CD14-positive monocyte (primary cell): ENCODE measurements around the gene UQCRC2. TPM values are rescaled to one million over a fixed set of nuclear protein-coding genes. Genes with fewer than 3 reads are reported as not detected.

Experiments
- DNase-seq, 3 donors: peaks; one replicate each; pipeline ENCODE4 v3.0.0-alpha.2; 2011 to 2022
- H2AFZ ChIP-seq: 2 replicates; pipeline ENCODE4 v1.6.0; 2012; ENCODE audit warnings: mild to moderate bottlenecking, low read depth, low read length, inconsistent platforms; ENCODE audit not compliant: insufficient read depth, poor library complexity, severe bottlenecking
- H3K27ac ChIP-seq, 2 donors: 1 replicate in 1 of 2; 2 replicates in 1 of 2; pipeline ENCODE4 v1.5.1; 2012 to 2013; ENCODE audit warnings: low read length in 2 of 2, control low read depth in 1 of 2, inconsistent platforms in 1 of 2, low read depth in 1 of 2, mild to moderate bottlenecking in 1 of 2
- H3K27me3 ChIP-seq, 2 donors: one replicate each; pipeline versions ENCODE4 v1.6.0 to v1.6.1; 2011 to 2013; ENCODE audit warnings: low read length in 2 of 2; ENCODE audit not compliant: control insufficient read depth in 2 of 2, insufficient read depth in 2 of 2
- H3K36me3 ChIP-seq, 2 donors: replicated peaks in 1 of 2; 1 replicate in 1 of 2; 2 replicates in 1 of 2; pipeline versions ENCODE4 v1.5.1 to v1.6.1; 2012 to 2013; ENCODE audit warnings: low read length in 2 of 2, control low read depth in 1 of 2, inconsistent platforms in 1 of 2, mild to moderate bottlenecking in 1 of 2; ENCODE audit not compliant: insufficient read depth in 2 of 2, control insufficient read depth in 1 of 2
- H3K4me1 ChIP-seq, 2 donors: 1 replicate in 1 of 2; 2 replicates in 1 of 2; pipeline versions ENCODE4 v1.5.1 to v1.6.1; 2012 to 2013; ENCODE audit warnings: low read length in 2 of 2, control low read depth in 1 of 2, inconsistent platforms in 1 of 2, mild to moderate bottlenecking in 1 of 2, moderate library complexity in 1 of 2; ENCODE audit not compliant: insufficient read depth in 2 of 2, control insufficient read depth in 1 of 2
- H3K4me2 ChIP-seq: replicated peaks from 2 replicates; pipeline ENCODE3; 2012; ENCODE audit warnings: low read length, moderate library complexity, mild to moderate bottlenecking; ENCODE audit not compliant: poor library complexity, severe bottlenecking; ENCODE audit errors: extremely low read depth
- H3K4me3 ChIP-seq, 3 experiments: fragments of 200-600 bp in 1 of 3; sonication (generic) in 1 of 3; replicated peaks in 1 of 3; 1 replicate in 2 of 3; 2 replicates in 1 of 3; pipeline ENCODE4 v1.5.1; 2011 to 2013; ENCODE audit warnings: low read length in 3 of 3, mild to moderate bottlenecking in 3 of 3, control low read depth in 2 of 3, low read depth in 2 of 3, inconsistent platforms in 1 of 3, moderate library complexity in 1 of 3
- H3K79me2 ChIP-seq: 2 replicates; pipeline ENCODE4 v1.6.0; 2012; ENCODE audit warnings: mild to moderate bottlenecking, control low read depth, inconsistent platforms, low read length, moderate library complexity; ENCODE audit not compliant: insufficient read depth
- H3K9ac ChIP-seq: 2 replicates; pipeline ENCODE4 v1.6.0; 2017; ENCODE audit warnings: low read length, mild to moderate bottlenecking; ENCODE audit not compliant: insufficient read depth, poor library complexity, severe bottlenecking
- H3K9me3 ChIP-seq, 2 donors: replicated peaks in 1 of 2; 1 replicate in 1 of 2; 2 replicates in 1 of 2; pipeline versions ENCODE4 v1.5.1 to v1.6.1; 2012 to 2013; ENCODE audit warnings: low read length in 2 of 2, control low read depth in 1 of 2; ENCODE audit not compliant: control insufficient read depth in 1 of 2, insufficient read depth in 1 of 2
- H4K20me1 ChIP-seq: 2 replicates; pipeline ENCODE4 v1.6.0; 2012; ENCODE audit warnings: mild to moderate bottlenecking, low read length, control low read depth, moderate library complexity; ENCODE audit not compliant: insufficient read depth
- H3K27ac Mint-ChIP-seq, 7 donors: one replicate each; pipeline ENCODE4 v1.8.0; 2020; ENCODE audit warnings: mild to moderate bottlenecking in 7 of 7, mixed read lengths in 7 of 7, moderate library complexity in 6 of 7, inconsistent platforms in 2 of 7
- H3K27me3 Mint-ChIP-seq, 3 donors: one replicate each; pipeline ENCODE4 v1.8.0; 2021 to 2022; ENCODE audit warnings: low read depth in 3 of 3, mild to moderate bottlenecking in 3 of 3, mixed read lengths in 3 of 3, moderate library complexity in 3 of 3, inconsistent platforms in 1 of 3
- H3K36me3 Mint-ChIP-seq, 2 donors: one replicate each; pipeline ENCODE4 v1.8.0; 2020; ENCODE audit warnings: mixed read lengths in 2 of 2, inconsistent platforms in 1 of 2, mild to moderate bottlenecking in 1 of 2
- H3K4me1 Mint-ChIP-seq: one replicate; pipeline ENCODE4 v1.8.0; 2020; ENCODE audit warnings: mild to moderate bottlenecking, mixed read lengths
- H3K4me3 Mint-ChIP-seq, 2 donors: one replicate each; pipeline ENCODE4 v1.8.0; 2020; ENCODE audit warnings: mild to moderate bottlenecking in 2 of 2, mixed read lengths in 2 of 2, moderate library complexity in 1 of 2
- H3K9me3 Mint-ChIP-seq, 7 donors: one replicate each; pipeline ENCODE4 v1.8.0; 2020 to 2022; ENCODE audit warnings: mixed read lengths in 7 of 7, mild to moderate bottlenecking in 6 of 7, moderate library complexity in 6 of 7, inconsistent platforms in 2 of 7
- WGBS: methylation state at CpG from one replicate; pipeline ENCODE4 v1.1.5; 2013; ENCODE audit warnings: missing lambda C conversion rate; ENCODE audit not compliant: insufficient coverage; 5-methylcytosine and 5-hydroxymethylcytosine counted together
- intact Hi-C, 2 donors: fragments of 100-400 bp; cut with micrococcal nuclease; formaldehyde crosslinking; loops; one replicate each; pipeline versions ENCODE4 v1.15.0 to v1.15.1; 2023
- polyA plus RNA-seq, 3 donors: library from polyadenylated mRNA; depleted of rRNA in 1 of 3; unstranded in 2 of 3; stranded (reverse) in 1 of 3; fragments of 300-500 nt in 2 of 3; fragments of >200 nt in 1 of 3; fragmentation: Illumina TruSeq in 2 of 3; gene quantifications; 1 replicate in 2 of 3; 2 replicates in 1 of 3; pipeline ENCODE4 v1.2.3, GENCODE V29; 2012 to 2021
- TF ChIP-seq, protein P1 (sequence below): fragments of 200-600 bp; IDR thresholded peaks from one replicate; pipeline ENCODE4 v1.8.0; 2022; ENCODE audit warnings: antibody characterized with exemption, mild to moderate bottlenecking

The UQCRC2 gene
- polyA plus RNA-seq, 3 donors, result 101 to 195 (median 189) TPM

DNA sequence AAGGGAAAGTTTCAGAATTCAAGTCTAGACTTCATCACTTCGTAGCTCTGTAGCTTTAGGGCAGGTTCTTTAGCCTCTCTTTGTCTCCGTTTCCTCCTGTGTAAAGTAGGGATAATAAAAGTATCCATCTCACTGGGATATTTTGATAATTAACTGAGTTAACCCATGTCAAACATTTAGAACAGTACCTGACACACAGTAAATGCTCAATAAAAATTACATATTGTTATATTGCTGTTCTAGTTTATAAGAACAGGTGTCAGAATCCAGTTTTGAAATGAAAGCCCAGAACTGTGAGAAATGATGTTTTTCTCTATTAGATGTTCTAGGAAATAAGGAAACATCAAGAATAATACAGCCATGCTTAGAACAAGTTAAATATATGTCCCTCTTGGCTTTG lies 59.1 kb downstream of the UQCRC2 start:
- WGBS, result no CpG with 5 or more reads among the region's 2 CpGs
- Histone ChIP-seq H3K27me3 (no peaks in the 10 kb centered on the region), H3K9ac (no peak overlapping the region), H3K27ac (no peak overlapping the region), H3K4me3 (no peak overlapping the region), H3K79me2 (peaks cover 82% of the 10 kb centered on the region), H2AFZ (no peak overlapping the region), H4K20me1 (peaks cover 69% of the 10 kb centered on the region), H3K36me3 (no peaks in the 10 kb centered on the region), H3K4me2 (no peak overlapping the region), H3K4me1 (peaks cover 18 to 28% of the 10 kb centered on the region in 2 donors), H3K9me3 (no peaks in the 10 kb centered on the region)
- Mint-ChIP-seq H3K27me3 (peaks cover 0 to 3% (median 2%) of the 10 kb centered on the region in 3 donors), H3K27ac (no peak overlapping the region), H3K4me3 (no peak overlapping the region), H3K36me3 (peaks cover 0 to 2% of the 10 kb centered on the region in 2 donors), H3K4me1 (peaks cover 40% of the 10 kb centered on the region), H3K9me3 (no peaks in the 10 kb centered on the region)
- TF ChIP-seq, protein P1, sequence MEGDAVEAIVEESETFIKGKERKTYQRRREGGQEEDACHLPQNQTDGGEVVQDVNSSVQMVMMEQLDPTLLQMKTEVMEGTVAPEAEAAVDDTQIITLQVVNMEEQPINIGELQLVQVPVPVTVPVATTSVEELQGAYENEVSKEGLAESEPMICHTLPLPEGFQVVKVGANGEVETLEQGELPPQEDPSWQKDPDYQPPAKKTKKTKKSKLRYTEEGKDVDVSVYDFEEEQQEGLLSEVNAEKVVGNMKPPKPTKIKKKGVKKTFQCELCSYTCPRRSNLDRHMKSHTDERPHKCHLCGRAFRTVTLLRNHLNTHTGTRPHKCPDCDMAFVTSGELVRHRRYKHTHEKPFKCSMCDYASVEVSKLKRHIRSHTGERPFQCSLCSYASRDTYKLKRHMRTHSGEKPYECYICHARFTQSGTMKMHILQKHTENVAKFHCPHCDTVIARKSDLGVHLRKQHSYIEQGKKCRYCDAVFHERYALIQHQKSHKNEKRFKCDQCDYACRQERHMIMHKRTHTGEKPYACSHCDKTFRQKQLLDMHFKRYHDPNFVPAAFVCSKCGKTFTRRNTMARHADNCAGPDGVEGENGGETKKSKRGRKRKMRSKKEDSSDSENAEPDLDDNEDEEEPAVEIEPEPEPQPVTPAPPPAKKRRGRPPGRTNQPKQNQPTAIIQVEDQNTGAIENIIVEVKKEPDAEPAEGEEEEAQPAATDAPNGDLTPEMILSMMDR, result no peak
- no peak for DNase-seq
- intact Hi-C loops, result no loop called here

DNA sequence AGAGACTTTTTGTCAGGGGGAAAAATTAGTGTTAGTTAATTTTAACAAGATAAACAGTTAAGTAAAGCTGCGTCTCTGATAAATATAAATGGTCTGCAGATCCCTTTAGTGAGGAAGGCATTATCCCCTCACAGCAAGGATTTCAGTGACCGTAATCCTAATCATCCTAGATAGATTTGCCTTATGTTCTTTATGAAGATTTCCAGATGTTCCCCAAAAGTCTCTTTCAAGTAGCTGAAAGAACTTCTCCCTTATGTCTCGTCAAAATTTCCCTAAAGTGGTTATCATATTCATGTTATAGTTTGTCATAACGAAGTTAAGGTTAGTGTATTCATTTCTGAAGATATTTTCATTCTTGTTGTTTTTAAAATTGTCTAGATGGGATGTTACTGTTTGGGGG lies 60.3 kb downstream of the UQCRC2 start:
- no peaks in the 10 kb centered on the region for H3K9me3 ChIP-seq
- no peak for DNase-seq
- Mint-ChIP-seq H3K27me3 (peaks cover 0 to 3% (median 0%) of the 10 kb centered on the region in 3 donors), H3K9me3 (no peaks in the 10 kb centered on the region), H3K4me1 (peaks cover 44% of the 10 kb centered on the region), H3K4me3 (no peak overlapping the region), H3K27ac (no peak overlapping the region), H3K36me3 (peaks cover 0 to 2% of the 10 kb centered on the region in 2 donors)
- H3K27ac ChIP-seq, result no peak overlapping the region
- no peaks in the 10 kb centered on the region for H3K36me3 ChIP-seq
- intact Hi-C loops, result no loop called here
- TF ChIP-seq, protein P1, result no peak
- no peaks in the 10 kb centered on the region for H3K27me3 ChIP-seq
- no peak overlapping the region for H2AFZ ChIP-seq
- H3K79me2 ChIP-seq, result peaks cover 81% of the 10 kb centered on the region
- peaks cover 13 to 22% of the 10 kb centered on the region in 2 donors for H3K4me1 ChIP-seq
- no peak overlapping the region for H3K9ac ChIP-seq
- H3K4me2 ChIP-seq, result no peak overlapping the region
- no CpG with 5 or more reads among the region's 4 CpGs for WGBS
- no peak overlapping the region for H3K4me3 ChIP-seq
- H4K20me1 ChIP-seq, result peaks cover 74% of the 10 kb centered on the region
